DOHH2 (cell line): ENCODE results near the gene SEZ6L2.
A peak's percentile ranks its signal among the peaks of the same experiment; 100 is the strongest.

ENCODE experiments used
- H3F3A ChIP-seq: fragments of 200-600 bp; sonication (generic), shearing (Covaris generic); 2 replicates; pipeline ENCODE4 v1.6.0; 2016; ENCODE audit warnings: antibody characterized with exemption, mild to moderate bottlenecking; ENCODE audit not compliant: control insufficient read depth, insufficient read depth
- H3K27ac ChIP-seq: fragments of 200-600 bp; sonication (generic); 2 replicates; pipeline ENCODE4 v1.5.1; 2014; ENCODE audit warnings: low read depth, mild to moderate bottlenecking, low read length, moderate library complexity
- H3K27me3 ChIP-seq: fragments of 200-600 bp; sonication (generic); 2 replicates; pipeline ENCODE4 v1.6.1; 2014; ENCODE audit warnings: mild to moderate bottlenecking, low read length, mixed read lengths; ENCODE audit not compliant: control insufficient read depth
- H3K36me3 ChIP-seq: fragments of 200-600 bp; sonication (generic); 2 replicates; pipeline ENCODE4 v1.6.1; 2014; ENCODE audit warnings: mild to moderate bottlenecking, low read length, moderate library complexity, mixed read lengths; ENCODE audit not compliant: control insufficient read depth
- H3K4me1 ChIP-seq: fragments of 200-600 bp; sonication (generic); 2 replicates; pipeline ENCODE4 v1.6.1; 2014; ENCODE audit warnings: mild to moderate bottlenecking, low read length, mixed read lengths; ENCODE audit not compliant: control insufficient read depth
- H3K4me2 ChIP-seq: fragments of 200-600 bp; sonication (generic); 2 replicates; pipeline ENCODE4 v1.6.0; 2014; ENCODE audit warnings: mild to moderate bottlenecking, low read length, moderate library complexity
- H3K4me3 ChIP-seq: fragments of 200-600 bp; sonication (generic); 2 replicates; pipeline ENCODE4 v1.5.1; 2014; ENCODE audit warnings: mild to moderate bottlenecking, low read length, mixed read lengths
- H3K79me2 ChIP-seq: fragments of 200-600 bp; sonication (generic); 2 replicates; pipeline ENCODE4 v1.6.1; 2014; ENCODE audit warnings: mild to moderate bottlenecking, low read length, mixed read lengths; ENCODE audit not compliant: control insufficient read depth
- H3K9me2 ChIP-seq: fragments of 200-600 bp; sonication (generic); replicated peaks from 2 replicates; pipeline ENCODE4 v1.6.1; 2014; ENCODE audit warnings: mild to moderate bottlenecking, low read length, mixed read lengths; ENCODE audit not compliant: control insufficient read depth
- H3K9me3 ChIP-seq: fragments of 200-600 bp; sonication (generic); 2 replicates; pipeline ENCODE4 v1.6.1; 2014; ENCODE audit warnings: antibody characterized with exemption, low read length, mixed read lengths; ENCODE audit not compliant: control insufficient read depth, insufficient read depth
- H4K20me1 ChIP-seq: fragments of 200-600 bp; sonication (generic); 2 replicates; pipeline ENCODE4 v1.6.0; 2014; ENCODE audit warnings: low read depth, mild to moderate bottlenecking, antibody characterized with exemption, low read length, moderate library complexity; ENCODE audit not compliant: control insufficient read depth, insufficient read depth
- CTCF ChIP-seq: fragments of 200-600 bp; sonication (generic); IDR thresholded peaks from one replicate; pipeline ENCODE4 v1.5.1; 2014; ENCODE audit warnings: antibody characterized with exemption, mild to moderate bottlenecking, low read depth, low read length; ENCODE audit not compliant: poor library complexity, severe bottlenecking
- EZH2phosphoT487 ChIP-seq: fragments of 200-600 bp; sonication (generic); IDR thresholded peaks from 2 replicates; pipeline ENCODE4 v1.6.1; 2017; ENCODE audit warnings: borderline replicate concordance, mild to moderate bottlenecking, antibody characterized with exemption, low read length, moderate library complexity, mixed read lengths

The SEZ6L2 gene

GRCh38 chr16:29850998-29851397 is 48.4 kb downstream of the SEZ6L2 start:
- TF ChIP-seq CTCF: no peak
- TF ChIP-seq EZH2phosphoT487: no peak
- H3K9me3 ChIP-seq: no peaks in the 10 kb centered on the region
- H3F3A ChIP-seq: no peaks in the 10 kb centered on the region
- no peak overlapping the region for H3K4me3 ChIP-seq
- no peaks in the 10 kb centered on the region for H3K27me3 ChIP-seq
- H3K4me2 ChIP-seq: no peak overlapping the region
- H3K27ac ChIP-seq: no peak overlapping the region
- H3K9me2 ChIP-seq: no peaks in the 10 kb centered on the region
- no peaks in the 10 kb centered on the region for H3K4me1 ChIP-seq
- H4K20me1 ChIP-seq: no peaks in the 10 kb centered on the region
- H3K79me2 ChIP-seq: no peaks in the 10 kb centered on the region
- no peaks in the 10 kb centered on the region for H3K36me3 ChIP-seq

- H4K20me1 ChIP-seq: no peaks in the 10 kb centered on the region
- H3K4me3 ChIP-seq: no peak overlapping the region
- no peaks in the 10 kb centered on the region for H3K79me2 ChIP-seq
- H3K4me1 ChIP-seq: no peaks in the 10 kb centered on the region
- no peak overlapping the region for H3K4me2 ChIP-seq
- no peaks in the 10 kb centered on the region for H3K9me3 ChIP-seq
- no peaks in the 10 kb centered on the region for H3K36me3 ChIP-seq
- no peaks in the 10 kb centered on the region for H3F3A ChIP-seq
- no peaks in the 10 kb centered on the region for H3K9me2 ChIP-seq
- no peak overlapping the region for H3K27ac ChIP-seq
- no peaks in the 10 kb centered on the region for H3K27me3 ChIP-seq
- TF ChIP-seq CTCF: no peak
- no peak for TF ChIP-seq EZH2phosphoT487
These were observed 49.8 kb downstream of the SEZ6L2 start for GRCh38 chr16:29849505-29849904.

- Histone ChIP-seq H3K27me3 (no peaks in the 10 kb centered on the region), H3K4me3 (no peak overlapping the region), H3K4me2 (no peak overlapping the region), H4K20me1 (no peaks in the 10 kb centered on the region), H3K27ac (no peak overlapping the region), H3K36me3 (no peaks in the 10 kb centered on the region), H3K9me3 (no peaks in the 10 kb centered on the region), H3K4me1 (no peaks in the 10 kb centered on the region), H3K9me2 (no peaks in the 10 kb centered on the region), H3F3A (no peaks in the 10 kb centered on the region), H3K79me2 (no peaks in the 10 kb centered on the region)
- TF ChIP-seq EZH2phosphoT487 (no peak), CTCF (peak; percentile 94)
These were observed 50.7 kb downstream of the SEZ6L2 start for GRCh38 chr16:29848420-29849297.
